HG03097 (cell line): ENCODE results near the gene FAM81B.
"Not testable (repeated sequence)": the region's sequence is repeated elsewhere in the genome, so short reads cannot be mapped to it uniquely, and the experiment has no call there.

Source experiments
- ATAC-seq: cut with Tn5 transposase; IDR thresholded peaks from one replicate; pipeline ENCODE4 v1.9.1; 2021; ENCODE audit not compliant: unreplicated experiment, low FRiP score

Gene FAM81B, protein sequence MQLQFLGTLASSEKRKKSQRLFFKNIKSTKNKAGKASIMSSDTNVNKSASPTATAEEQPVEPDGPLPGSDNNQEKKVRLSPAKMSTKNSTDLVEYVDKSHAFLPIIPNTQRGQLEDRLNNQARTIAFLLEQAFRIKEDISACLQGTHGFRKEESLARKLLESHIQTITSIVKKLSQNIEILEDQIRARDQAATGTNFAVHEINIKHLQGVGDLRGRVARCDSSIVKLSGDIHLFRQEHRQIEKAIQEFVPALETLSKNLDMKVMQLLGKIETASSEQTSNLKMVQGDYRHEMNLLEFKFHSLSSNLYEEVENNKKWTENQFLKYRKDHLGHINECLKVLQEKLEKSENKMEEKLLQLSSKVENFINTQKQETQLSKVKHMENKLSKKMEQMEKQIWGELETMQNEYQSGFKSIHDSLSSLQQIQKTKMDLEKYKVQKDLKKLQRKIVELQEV

DNA sequence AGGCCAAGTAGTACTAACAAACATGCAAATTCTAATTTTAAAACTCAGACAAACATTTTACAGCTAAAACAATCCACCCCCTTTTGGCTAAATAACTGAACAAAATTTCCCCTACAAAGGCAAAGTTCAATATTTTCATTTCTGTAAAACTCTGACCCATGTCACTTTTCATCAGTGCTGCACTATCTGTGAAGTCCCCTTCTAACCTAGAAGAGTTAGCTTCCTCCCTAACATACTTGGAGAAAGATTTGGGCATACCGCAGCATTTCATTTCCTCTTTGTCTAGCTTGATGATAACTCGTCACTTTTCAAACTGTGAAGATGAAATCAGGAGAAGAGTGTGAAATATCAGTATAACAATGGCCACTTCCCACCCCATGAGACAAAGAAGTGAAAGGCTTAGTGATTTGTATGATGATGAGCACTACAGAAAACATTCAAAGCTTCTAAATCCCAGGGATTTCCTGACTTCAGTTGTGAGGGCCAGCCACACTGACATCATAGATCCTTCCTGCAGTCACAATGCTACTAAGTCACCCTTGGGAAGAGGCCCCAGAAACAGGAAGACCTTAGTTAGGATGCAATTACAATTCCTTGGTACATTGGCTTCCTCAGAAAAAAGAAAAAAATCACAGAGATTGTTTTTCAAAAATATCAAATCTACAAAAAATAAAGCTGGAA is at the start of gene FAM81B:
Gene FAM81B, plus strand, starts transcription at position 555 of the 681 bp plus-strand sequence. Its CDS starts 24 bp downstream, at position 579.
- ATAC-seq: no peak

DNA sequence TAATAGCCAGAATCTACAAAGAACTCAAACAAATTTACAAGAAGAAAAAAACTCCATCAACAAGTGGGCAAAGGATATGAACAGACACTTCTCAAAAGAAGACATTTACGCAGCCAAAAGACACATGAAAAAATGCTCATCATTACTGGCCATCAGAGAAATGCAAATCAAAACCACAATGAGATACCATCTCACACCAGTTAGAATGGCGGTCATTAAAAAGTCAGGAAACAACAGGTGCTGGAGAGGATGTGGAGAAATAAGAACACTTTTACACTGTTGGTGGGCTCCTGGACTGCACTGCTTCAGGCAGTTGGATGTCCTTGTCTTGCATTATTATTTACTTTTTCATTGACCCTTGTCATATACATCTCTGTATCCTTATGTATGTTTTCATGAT is 49.7 kb upstream of the FAM81B start:
- not testable (repeated sequence) for ATAC-seq

DNA sequence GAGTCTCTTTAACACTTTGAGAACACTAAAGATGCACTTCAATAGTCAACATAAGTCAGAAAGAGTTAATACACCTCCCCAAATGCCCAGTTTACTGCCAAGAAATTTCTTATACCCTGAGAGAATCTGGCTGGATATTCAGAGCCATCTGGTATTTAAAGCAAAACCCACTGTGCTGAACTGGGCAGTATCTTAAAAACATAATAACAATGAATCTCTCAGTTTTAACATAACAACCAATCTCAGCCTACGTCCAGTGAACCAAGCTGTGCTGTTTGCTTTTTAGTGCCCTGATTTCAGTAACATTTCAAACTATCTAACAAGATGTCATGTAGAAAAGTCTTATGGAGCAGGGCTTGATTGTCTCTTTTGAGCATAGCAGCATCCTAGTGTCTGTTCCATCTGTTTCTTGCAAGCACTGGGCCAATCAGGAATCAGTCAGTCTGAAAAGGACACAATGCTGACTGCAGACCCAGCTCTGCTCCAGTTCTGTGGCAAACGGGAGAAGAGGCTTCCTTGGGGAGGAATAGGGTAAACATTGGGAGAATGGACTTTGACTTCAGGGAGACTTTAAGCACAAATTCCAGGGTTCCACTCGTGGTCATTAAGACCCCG is 43.6 kb upstream of the FAM81B start:
- ATAC-seq: no peak

DNA sequence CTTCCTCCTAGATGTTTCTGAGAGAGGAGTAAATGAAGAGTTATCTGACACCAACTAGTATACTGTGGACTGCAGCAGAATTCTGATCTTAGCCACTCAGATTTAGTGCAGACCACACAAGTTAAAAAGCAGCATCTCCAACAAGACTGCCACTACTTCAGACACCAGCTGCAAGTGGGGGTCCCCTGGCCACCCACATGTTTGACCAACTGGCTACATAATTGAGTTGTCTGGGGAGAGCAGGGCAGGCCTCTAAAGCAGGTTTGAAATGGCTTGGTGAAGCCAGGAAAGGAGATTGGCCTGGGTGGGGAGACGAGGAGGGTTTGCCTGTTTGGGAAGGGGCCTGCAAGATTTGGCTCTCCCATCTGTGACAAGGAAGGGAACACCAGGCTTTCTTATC is 40.5 kb upstream of the FAM81B start:
- no peak for ATAC-seq

DNA sequence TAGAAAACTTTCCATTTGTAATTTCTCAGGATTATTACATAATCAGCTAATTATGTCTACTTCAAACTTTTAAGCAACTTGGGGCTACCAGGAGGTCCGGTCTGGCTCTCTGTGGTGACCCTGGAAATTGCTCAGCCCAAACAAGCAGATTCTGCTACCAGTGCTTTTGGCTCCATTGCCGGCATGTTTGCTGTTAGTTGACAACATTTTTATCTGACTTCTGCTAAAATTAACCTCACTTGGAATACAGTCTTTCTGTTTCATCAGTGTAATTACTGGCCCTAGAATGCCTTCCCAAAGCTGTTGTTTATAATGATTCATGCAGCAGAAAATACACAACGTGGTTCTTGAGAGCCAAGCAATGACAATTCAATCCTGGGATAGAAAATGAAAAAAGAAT is 38.5 kb upstream of the FAM81B start:
- no peak for ATAC-seq

DNA sequence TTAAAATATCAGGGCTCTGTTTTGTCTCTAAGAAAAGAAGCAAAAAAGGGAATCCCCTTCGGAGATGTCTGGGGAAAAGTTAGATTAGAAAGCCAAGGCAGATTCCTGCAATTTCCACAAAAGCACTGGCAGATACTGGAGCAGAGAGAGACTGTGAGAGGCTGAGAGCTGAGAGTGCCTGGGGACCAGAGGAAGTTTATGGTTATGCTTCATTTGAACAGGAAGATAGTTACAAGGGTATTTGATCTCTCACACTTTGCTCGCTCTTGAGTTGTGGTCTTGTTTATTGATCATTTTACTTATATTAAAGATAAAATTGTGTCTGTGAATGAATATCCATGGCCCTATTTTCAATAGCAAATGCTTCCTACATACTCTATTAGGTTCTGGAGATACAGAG is 32.8 kb upstream of the FAM81B start:
- ATAC-seq: no peak

DNA sequence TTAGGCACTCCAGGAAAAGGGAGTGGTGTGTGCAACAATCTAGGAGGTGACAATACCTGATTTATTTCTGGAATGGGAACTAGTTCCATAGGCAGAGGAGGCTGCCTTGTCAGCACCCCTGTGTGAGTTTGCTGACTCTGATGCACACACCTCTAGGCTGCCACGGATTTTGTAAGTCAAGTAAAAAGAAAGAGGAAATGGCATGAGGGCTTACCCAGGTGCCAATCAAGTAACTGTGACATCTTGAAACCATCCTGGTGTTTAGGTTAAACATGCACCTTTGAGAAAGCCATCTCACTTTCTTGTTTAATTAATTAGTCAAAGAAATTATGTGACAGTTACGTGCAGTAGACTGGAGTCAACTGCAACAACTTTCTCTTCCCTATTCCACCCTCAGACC is 32.3 kb upstream of the FAM81B start:
- no peak for ATAC-seq

DNA sequence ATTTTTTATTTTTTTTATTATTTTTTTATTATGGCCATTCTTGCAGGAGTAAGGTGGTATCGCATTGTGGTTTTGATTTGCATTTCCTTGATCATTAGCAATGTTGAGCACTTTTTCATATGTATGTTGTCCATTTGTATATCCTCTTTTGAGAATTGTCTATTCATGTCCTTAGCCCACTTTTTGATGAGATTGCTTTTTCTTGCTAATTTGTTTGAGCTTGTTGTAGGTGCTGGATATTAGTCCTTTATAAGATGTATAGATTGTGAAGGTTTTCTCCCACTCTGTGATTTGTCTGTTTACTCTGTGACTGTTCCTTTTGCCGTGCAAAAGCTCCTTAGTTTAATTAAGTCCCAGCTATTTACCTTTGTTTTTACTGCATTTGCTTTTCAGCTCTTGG is 30.5 kb upstream of the FAM81B start:
- ATAC-seq: not testable (repeated sequence)

DNA sequence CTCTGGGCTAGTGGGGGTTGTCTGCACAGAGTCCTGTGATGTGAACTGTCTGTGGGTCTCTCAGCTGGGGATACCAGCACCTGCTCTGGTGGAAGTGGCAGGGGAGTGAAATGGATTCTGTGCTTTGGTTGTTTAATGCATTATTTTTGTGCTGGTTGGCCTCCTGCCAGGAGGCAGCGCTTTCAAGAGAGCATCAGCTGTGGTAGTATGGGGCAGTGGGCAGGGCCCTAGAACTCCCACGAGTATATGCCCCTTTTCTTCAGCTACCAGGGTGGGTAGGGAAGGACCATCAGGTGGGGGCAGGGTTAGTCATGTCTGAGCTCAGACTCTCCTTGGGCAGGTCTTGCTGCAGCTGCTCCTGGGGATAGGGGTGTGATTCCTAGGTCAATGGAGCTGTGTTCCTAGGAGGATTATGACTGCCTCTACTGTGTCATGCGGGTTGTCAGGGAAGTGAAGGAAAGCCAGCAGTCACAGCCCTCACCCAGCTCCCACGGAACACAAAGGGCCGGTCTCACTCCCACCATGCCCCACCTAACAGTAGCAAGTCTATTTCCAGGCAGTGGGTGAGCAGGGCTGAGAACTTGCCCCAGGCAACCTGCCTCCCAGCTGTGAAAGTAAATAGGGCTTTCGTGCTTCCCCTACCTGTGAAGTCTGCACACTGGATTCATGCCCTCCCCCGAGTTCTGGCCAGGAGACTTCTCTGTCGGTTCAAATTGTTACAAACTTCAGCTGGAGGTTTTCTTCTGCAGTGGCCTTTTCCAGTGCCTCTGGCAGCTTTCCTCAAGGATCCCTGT is 25.7 kb upstream of the FAM81B start:
- ATAC-seq: no peak

DNA sequence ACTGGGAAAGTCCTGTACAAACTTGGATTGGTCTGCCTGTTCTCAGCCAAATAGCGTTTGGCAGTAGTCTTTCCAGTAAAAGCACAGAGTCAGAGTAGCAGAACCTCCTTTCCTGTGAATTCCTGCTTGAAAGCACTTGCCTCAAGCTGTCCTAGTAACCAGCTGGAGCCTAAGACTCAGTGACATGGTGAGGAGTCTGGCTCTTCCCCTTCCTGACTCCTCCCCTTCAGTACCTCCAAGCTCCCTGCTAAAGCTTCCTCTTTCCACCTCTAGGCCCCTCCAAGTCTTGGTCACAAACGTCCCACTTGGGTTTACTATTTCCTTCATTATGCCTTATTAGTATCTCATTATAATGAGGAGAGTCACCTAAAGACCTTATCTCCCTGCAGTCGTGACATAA is 21.4 kb upstream of the FAM81B start:
- no peak for ATAC-seq

DNA sequence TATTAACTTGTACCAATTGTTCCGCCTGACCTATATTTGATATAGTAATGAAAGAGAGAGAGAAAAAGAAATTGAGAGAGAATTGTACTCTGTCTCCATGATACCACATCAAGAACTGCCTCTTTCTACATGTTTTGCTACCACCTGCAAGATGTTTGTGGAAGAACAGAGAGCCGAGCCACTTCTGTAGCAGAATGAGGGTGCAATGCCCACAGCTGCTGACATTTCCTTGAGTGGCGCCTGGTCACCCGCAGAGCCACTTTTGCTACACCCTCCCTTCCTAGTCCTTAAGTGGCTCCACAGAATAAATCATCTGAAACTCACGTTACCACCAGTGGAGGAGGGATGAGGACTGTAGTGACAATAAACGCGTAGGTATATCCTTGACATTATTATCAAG is 17.1 kb upstream of the FAM81B start:
- no peak for ATAC-seq

DNA sequence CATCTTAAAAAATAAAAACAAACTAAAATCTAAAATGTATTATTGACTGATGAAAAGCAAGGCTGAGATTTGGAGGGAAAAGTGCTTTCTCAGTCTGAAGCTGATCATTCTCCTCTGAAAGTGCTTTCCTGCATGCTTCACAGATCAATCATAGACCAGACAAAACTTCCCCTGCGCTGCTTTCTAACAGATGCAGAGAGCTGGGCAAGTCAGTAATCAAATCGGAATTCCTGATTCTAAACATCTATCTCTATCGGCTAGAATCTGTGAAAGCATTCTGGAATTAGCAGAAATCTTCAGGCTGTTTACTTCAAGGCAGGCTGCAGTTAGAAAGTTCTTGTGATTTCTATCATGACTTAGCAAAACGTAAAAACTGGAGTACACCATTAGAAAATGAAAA is 15.6 kb upstream of the FAM81B start:
- ATAC-seq: no peak

DNA sequence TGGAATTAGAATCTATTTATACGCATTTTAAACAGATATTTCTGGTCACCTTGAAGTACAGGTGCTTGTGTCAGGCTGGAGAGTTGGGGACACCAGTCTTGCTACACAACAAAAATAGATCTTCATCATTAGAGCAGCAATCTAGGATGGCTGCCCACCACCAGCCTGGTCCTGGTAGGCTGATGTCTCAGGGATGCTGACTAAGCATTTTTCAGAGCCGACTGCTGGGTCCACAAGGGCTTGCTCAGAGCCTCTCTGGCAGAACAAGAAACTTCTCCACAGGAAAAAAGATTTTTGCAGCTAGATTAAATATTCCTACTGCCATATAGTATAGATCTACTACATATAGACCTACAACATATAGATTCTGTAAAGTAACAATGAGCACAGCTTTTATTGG is 12.0 kb upstream of the FAM81B start:
- no peak for ATAC-seq

DNA sequence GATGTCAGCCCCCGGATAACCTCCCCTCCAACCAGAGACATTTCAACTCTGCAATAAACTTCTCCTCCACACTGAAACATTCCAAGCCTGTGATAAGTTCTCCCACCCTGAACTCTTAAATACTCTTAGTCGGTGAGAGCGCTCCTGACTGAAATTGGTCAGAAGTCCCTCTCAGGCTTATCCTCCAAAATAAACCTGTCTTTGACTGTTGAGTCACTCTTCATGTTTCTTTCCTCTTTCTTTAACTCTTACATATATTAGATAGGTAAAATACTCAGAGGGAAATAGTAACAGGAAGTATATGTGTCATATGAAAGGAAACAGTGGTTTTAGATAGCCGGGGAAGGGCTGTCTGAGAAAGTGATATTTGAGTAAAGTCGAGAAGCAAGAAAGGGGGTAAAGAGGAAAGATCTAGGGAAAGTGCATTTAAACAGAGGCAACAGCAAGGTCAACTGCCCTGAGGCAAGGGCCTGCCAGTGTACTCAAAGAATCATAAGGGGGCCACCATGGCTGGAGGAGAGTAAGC is 11.0 kb upstream of the FAM81B start:
- ATAC-seq: no peak

DNA sequence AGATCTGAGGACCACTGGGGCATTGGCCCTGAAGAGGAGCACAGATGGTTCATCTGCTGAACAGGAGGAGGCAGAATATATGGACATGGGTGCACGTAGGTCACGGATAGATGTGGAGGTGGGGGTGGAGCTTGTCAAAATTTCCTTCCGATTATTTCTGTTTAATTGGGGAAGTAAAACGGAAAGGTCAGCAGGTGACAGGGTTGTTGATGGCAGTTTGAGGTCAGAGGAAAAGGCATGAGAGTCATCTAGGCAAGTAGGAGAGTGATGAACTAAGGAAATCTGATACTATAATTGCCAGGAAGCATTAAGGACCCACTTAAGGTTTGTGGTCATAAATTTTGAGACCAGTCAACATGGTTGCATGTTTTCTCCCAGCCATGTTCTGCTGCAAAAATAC is 8.4 kb upstream of the FAM81B start:
- no peak for ATAC-seq

DNA sequence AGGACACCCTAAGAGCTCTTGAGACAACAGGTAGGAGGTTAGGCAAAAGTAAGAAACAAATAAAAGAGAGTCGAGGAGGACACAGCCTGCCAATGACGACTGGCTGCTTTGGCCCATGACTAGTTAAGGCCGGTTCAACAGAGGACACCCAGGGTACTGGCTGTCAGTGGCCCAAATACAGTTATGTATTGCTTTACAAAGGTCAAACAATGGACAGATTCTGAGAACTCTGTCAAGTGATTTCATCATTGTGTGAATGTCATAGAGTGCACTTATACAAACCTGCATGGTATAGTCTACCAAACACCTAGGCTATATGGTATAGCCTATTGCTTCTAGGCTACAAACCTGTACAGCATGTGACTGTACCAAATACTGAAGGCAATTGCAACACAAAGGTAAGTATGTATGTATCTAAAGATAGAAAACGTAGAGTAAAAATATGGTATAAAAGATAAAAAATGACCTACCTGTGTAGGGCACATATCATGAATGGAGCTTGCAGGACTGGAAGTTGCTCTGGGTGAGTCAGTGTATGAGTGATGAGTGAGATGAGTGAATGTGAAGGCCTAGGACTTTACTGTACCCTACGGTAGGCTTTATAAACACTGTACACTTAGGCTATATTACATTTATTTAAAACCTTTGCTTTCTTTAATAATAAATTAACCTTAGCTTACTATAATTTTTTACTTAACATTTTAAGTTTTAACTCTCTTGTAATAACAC is 6.5 kb upstream of the FAM81B start:
- no peak for ATAC-seq

DNA sequence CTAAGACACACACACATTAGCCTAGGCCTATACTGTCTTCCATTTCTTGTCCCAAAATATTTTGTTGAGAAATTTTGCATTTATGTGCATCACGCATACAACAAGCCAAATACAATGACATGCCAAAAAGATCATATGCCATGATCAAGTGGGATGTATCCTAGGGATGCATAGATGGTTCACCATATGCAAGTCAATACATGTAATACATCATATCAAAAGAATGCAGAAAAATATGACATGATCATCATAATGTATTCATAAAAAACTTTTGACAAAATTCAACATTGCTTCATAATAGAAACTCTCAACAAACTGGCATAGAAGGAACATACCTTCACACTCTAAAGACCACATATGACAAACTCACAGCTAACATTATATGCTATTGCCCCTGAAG is 5.8 kb upstream of the FAM81B start:
- ATAC-seq: no peak

DNA sequence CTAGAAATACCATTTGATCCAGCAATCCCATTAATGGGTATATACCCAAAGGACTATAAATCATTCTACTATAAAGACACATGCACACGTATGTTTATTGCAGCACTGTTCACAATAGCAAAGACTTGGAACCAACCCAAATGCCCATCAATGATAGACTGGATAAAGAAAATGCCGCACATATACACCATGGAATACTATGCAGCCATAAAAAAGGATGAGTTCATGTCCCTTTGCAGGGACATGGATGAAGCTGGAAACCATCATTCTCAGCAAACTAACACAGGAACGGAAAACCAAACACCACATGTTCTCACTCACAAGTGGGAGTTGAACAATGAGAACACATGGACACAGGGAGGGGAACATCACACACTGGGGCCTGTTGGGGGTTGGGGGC is 799 bp downstream of the FAM81B start:
- not testable (repeated sequence) for ATAC-seq

DNA sequence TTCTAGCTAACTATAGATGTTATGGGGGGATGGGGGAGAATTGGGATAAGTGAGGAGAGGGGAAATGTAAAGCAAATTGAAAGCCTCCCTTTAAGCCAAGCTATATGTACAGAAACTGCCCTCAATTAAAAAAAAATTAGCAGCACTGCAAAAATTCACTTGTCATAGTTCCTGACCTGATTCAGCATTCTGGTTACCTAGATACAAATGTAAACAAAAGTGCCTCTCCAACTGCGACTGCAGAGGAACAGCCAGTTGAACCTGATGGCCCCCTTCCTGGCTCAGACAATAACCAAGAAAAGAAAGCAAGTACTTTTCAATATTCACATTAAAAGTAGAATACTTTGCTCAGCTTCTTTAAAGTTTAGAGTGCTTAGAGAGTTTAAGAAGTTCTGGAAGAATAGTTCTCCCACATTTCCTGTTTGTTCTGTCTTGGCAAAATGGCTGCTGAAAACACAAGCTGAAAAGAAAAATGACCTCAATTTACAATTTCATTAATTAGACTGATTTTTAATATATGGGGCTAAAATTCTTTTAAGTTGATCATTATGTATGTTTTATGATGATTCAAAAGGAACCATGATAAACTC is 1.5 kb downstream of the FAM81B start:
- ATAC-seq: no peak

DNA sequence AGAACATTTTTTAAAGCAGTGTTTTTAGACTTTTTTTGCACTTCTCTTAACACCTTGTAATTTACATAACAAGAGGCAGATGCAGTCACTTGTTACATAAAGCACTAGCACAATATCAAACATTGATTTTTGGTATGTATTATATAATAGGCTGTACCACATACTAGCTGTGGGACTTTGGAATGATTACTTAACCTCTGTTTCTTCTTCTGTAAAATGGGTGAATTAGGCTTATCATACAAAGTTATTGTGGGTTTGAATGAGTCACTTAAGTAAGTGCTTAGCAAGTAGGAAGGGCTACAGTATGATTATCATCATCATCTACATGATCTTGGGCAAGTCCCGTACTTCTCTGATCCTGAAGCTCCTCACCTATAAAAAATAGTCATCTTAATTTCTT is 2.1 kb downstream of the FAM81B start:
- no peak for ATAC-seq
